Kidney (tissue), 14 donors: ENCODE data around the gene LMTK3. TPM values are rescaled to one million over a fixed set of nuclear protein-coding genes. Genes with fewer than 3 reads are reported as not detected.

Source experiments
- DNase-seq, 5 donors: peaks; one replicate each; pipeline ENCODE4 v3.0.0-alpha.2; 2013 to 2020
- FAIRE-seq: peaks from 2 replicates; lab custom pipeline; 2012; peaks lifted over from hg19 to GRCh38; lab: Jason Lieb, UNC
- H3K27ac ChIP-seq, 2 donors: one replicate each; pipeline ENCODE4 v1.7.0; 2013; ENCODE audit warnings: low read depth in 2 of 2, low read length in 2 of 2, inconsistent platforms in 1 of 2
- H3K27me3 ChIP-seq: one replicate; pipeline ENCODE4 v1.7.1; 2013; ENCODE audit warnings: low read length, inconsistent platforms; ENCODE audit not compliant: control insufficient read depth, insufficient read depth
- H3K36me3 ChIP-seq, 3 donors: one replicate each; pipeline versions ENCODE4 v1.7.0 to v1.7.1; 2013; ENCODE audit warnings: low read length in 3 of 3, control low read depth in 1 of 3, inconsistent platforms in 1 of 3; ENCODE audit not compliant: insufficient read depth in 3 of 3, control insufficient read depth in 2 of 3
- H3K4me1 ChIP-seq, 3 donors: one replicate each; pipeline versions ENCODE4 v1.7.0 to v1.7.1; 2013; ENCODE audit warnings: low read length in 3 of 3, inconsistent platforms in 1 of 3, low read depth in 1 of 3; ENCODE audit not compliant: control insufficient read depth in 2 of 3, insufficient read depth in 2 of 3
- H3K4me3 ChIP-seq, 3 donors: one replicate each; pipeline versions ENCODE4 v1.7.0 to v1.8.1; 2013; ENCODE audit warnings: low read length in 3 of 3, control low read depth in 1 of 3, inconsistent platforms in 1 of 3
- H3K9ac ChIP-seq, 3 donors: one replicate each; pipeline versions ENCODE4 v1.7.0 to v1.7.1; 2013; ENCODE audit warnings: low read length in 3 of 3, control low read depth in 1 of 3, inconsistent platforms in 1 of 3
- H3K9me3 ChIP-seq, 3 donors: one replicate each; pipeline versions ENCODE4 v1.7.0 to v1.7.1; 2013; ENCODE audit warnings: low read length in 3 of 3, control low read depth in 1 of 3, inconsistent platforms in 1 of 3; ENCODE audit not compliant: control insufficient read depth in 2 of 3, insufficient read depth in 1 of 3
- CTCF ChIP-seq: IDR thresholded peaks from 3 replicates; pipeline ENCODE4 v1.5.1; 2012; ENCODE audit warnings: mild to moderate bottlenecking, moderate library complexity, borderline replicate concordance; ENCODE audit not compliant: insufficient read depth; ENCODE audit errors: extremely low read depth
- intact Hi-C: fragments of 100-400 bp; cut with DNase I; formaldehyde crosslinking; loops from one replicate; pipeline ENCODE4 v1.11.1; 2022
- polyA plus RNA-seq: library from polyadenylated mRNA; stranded (reverse); fragments of 350-450 nt; fragmentation: Illumina TruSeq; extraction: RNeasy Lipid Tissue Mini Kit (QIAGEN cat#74804); gene quantifications from one replicate; pipeline ENCODE4 v1.2.3, GENCODE V29; 2014; ENCODE audit warnings: low read depth, low replicate concordance; ENCODE audit not compliant: insufficient read depth
- total RNA-seq: library from RNA; stranded (reverse); fragmentation: NEBNext Ultra II Directional; extraction: Animal tissue kit (Norgen Biotek cat#: 25700); gene quantifications from one replicate; pipeline ENCODE4 v1.2.1, GENCODE V29; 2021
- donor health status: control.
- donor health status: control.
- donor health status: control.
- donor health status: control.
- donor health status: control.
- donor health status: DM: yes; HTN: yes; CAD: no.
- donor health status: Normal renal cell carcinoma (clear cell type).

Gene LMTK3
- total and polyA plus RNA-seq, 2 donors from 2014 or later, result 4.2 to 8.4 TPM

GRCh38 chr19:48512504-48513288 lies 1.1 kb upstream of the LMTK3 start:
- no peak for TF ChIP-seq CTCF
- DNase-seq (no peak), FAIRE-seq (no peak)
- intact Hi-C loops, result no loop called here
- no peak overlapping the region for H3K9ac ChIP-seq
- H3K27ac ChIP-seq, result no peak overlapping the region
- peak overlapping the region in 1 of 3 donors; percentile 28 for H3K4me3 ChIP-seq
- peaks cover 0 to 3% (median 0%) of the 10 kb centered on the region in 3 donors for H3K9me3 ChIP-seq
- peaks cover 13% of the 10 kb centered on the region for H3K27me3 ChIP-seq
- peaks cover 0 to 7% (median 2%) of the 10 kb centered on the region in 3 donors for H3K4me1 ChIP-seq
- H3K36me3 ChIP-seq, result no peaks in the 10 kb centered on the region

- peaks cover 0 to 3% (median 0%) of the 10 kb centered on the region in 3 donors for H3K9me3 ChIP-seq
- DNase-seq, result peak in 1 of 5 donors; percentile 76
- TF ChIP-seq CTCF, result no peak
- no peak for FAIRE-seq
- intact Hi-C loops, result no loop called here
- no peak overlapping the region for H3K9ac ChIP-seq
- peaks cover 13% of the 10 kb centered on the region for H3K27me3 ChIP-seq
- no peaks in the 10 kb centered on the region for H3K36me3 ChIP-seq
- peaks cover 0 to 7% (median 2%) of the 10 kb centered on the region in 3 donors for H3K4me1 ChIP-seq
- no peak overlapping the region for H3K4me3 ChIP-seq
- no peak overlapping the region for H3K27ac ChIP-seq
These were observed 309 bp downstream of the LMTK3 start for GRCh38 chr19:48511321-48511731.

GRCh38 chr19:48510421-48511268 lies 990 bp downstream of the LMTK3 start:
- Histone ChIP-seq H3K9me3 (peaks cover 0 to 3% (median 0%) of the 10 kb centered on the region in 3 donors), H3K36me3 (no peaks in the 10 kb centered on the region), H3K27ac (no peak overlapping the region), H3K4me3 (peak overlapping the region in 1 of 3 donors; percentile 48), H3K4me1 (peaks cover 0 to 7% (median 2%) of the 10 kb centered on the region in 3 donors), H3K9ac (no peak overlapping the region), H3K27me3 (peaks cover 13% of the 10 kb centered on the region)
- TF ChIP-seq CTCF, result no peak
- intact Hi-C loops, result no loop called here
- FAIRE-seq (no peak), DNase-seq (peak; percentile 61 to 89 (median 77))
